ENCODE data around the gene CCDC90B.
"Not testable (repeated sequence)": the region's sequence is repeated elsewhere in the genome, so short reads cannot be mapped to it uniquely, and the experiment has no call there.

CCDC90B gene

DNA sequence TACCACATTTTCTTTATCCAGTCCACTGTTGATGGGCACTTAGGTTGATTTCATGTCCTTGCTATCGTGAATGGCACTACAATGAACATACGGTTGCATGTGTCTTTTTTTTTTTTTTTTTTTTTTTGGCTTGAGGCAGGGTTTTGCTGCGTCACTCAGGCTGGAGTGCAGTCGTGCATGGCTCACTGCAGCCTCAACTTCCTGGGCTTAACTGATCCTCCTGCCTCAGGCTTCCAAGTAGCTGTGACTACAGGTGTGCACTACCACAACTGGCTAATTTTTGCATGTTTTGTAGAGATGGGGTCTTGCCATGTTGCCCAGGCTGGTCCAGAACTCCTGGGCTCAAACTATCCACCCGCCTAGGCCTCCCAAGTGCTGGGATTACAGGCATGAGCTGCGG lies 1.5 kb upstream of the CCDC90B start:
- no peak for DNase-seq (ENCODE audit: low spot score)

DNA sequence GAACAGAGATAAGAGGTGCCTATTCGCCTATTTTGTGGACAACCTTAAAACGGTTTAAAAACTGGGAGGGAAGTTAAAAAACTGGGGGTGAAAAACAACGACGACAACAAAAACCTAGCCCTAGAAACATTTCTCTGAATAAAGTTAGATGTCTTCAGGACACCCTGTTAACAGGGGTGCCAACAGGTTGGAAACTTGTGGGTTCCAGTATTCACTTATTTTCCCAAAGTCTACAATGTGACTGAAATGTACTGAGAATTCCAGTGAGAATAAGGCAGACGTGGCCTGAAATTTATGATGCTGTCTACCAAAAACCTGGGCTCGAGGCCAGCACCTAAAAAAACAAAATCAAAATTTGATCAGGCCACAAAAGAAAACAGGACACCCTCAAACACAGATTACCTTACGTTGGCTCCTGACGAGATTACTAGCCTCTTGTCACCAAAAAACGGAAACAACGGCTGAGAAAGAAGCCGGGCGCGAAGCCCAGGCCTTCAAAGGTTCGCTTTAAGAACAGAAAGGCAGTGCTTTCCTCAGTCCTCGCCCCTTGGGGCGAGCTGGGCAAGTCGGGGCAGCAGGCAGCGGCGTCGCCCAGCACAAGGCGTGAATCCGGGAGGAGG lies 906 bp downstream of the CCDC90B start:
- no peak for DNase-seq (ENCODE audit: low spot score)

DNA sequence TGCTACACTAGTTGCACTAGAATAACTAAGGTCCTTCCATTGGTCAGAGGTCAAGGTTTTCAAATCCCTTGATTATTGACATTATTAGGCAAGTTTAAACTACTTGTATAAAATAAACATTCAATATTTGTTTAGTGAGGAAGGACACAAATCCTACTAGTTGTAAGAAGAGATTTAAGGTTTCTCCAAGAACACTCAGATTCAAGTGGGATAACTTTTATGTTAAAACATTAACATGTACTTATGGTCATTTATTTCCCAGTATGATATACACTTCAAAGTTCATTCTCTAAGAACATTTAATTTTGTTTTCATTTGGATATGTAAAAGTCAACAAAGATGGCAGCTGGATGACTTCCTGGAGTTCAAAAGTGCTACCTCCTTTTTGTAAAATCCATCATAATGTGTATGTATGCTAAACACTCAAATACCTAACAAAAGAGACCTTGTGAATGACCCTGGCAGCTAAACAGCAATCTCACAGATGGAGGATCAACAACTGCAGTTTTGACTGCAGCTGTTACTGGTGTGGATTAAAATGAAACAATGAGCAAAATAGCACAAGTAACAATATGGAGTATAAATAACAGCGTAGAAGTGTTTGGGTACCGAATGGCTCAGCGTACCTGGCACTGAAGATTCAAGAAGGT lies 1.5 kb downstream of the CCDC90B start:
- peak; percentile 12 for DNase-seq (ENCODE audit: low spot score)

DNA sequence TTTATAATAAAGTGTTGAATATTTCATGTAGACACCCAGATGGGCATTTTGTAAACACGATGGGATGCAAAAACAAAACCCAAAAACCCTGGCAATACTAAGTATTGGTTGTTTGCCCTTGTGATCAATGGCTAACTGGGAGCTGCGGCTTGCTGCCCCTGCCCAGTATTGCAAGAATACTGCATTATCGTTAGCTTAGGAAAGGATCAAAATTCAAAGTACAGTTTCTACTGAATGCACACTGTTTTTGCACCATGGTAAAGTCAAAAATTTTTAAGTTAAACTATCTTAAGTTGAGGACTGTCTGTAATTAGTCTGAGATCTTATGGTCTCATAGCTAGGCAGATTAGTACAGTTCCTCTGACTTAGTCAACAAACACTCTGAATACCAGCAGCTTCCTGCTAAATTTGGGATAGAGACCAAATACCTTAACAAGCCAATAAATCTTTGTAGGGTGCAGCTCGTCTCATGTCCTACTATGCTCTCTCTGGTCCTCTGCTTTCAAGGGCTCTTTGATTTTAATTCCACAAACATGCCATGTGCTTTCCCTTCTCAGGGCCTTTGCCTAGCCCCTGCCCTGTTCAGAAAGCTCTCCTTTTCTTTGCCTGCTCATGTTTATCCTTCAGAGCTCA lies 4.0 kb downstream of the CCDC90B start:
- DNase-seq (ENCODE audit: low spot score) = no peak

DNA sequence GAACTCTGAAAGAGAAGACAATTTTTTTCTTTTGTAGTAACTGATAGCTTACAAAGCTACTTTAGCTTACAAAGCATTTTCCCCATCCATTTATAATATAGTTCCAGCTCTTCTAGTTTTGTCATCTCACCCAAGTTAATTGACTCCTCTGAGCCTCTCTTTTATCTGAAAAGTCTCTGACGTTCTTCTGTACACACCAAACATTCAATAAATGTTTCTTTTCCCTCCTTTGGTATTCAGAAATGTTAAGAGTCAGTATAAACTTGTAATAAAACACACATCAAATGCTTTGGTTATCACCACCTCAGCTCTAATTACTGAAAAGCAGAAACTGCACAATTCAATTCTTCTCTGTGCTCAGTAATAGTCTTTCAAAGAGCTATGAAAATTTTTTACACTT lies 5.9 kb downstream of the CCDC90B start:
- DNase-seq (ENCODE audit: low spot score) = no peak

DNA sequence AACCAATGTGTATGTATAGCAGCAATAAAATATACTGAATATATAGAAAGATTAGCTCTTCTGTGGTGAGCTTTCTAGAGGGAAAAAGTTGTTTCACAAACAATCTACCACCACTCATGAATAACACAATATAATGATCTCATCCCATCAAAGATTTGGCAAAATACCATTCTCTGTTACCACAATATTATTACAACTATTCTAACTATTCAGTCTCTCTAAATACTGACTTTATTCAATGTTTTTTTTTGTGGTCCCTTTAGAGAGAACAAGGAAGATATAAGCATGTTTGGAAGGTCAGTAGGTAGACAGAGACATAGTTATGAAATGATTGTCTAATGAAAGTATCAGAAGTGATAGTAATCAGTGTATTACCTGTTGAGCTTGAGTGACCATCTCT lies 7.8 kb downstream of the CCDC90B start:
- no peak for DNase-seq (ENCODE audit: low spot score)

DNA sequence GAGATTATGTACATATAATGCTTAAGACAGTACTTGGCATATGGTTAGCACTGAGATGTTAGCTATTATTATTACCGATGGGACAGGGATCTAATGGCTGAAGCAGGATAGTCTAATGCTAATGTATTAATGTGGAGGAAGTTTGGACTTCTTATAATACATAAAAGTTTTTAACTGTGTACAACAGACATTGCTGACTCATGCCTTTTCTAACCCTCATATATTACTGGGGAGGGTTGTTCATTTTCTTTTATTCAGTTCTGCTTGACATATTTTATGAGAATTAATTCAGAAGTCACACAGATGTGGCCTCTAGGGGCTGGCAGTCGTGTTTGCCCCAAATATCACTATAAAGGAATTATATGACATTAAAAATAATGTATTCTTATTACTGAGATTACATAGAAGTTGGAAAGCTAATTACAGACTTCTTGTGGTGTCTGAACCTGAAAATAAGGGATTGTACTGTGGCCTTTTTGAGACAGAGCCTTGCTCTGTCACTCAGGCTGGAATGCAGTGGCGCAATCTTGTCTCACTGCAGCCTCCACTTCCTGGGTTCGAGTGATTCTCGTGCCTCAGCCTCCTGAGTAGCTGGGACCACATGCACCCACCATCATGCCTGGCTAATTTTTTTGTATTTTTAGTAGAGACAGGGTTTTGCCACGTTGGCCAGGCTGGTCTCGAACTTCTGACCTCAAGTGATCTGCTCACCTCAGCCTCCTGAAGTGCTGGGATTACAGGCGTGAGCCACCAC lies 10.1 kb downstream of the CCDC90B start:
- DNase-seq (ENCODE audit: low spot score) = no peak

DNA sequence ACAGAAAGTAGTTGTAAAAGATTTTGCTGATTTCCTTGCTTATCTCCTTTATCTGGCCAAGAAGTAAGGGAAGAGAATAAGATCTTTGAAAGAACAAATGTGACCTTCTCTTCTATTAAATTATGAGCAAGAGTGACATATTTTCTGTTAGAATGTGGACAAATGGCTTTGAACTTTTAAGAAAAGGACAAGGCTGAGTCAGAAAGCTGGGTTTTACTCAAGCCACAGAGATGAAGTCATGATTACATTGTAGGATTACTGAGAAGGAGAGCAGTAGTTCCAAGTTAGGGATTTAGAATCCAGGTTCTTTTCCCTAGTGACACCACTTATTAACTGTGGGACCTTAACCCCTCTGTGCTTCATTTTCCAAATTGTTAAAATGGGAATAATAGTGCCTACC lies 13.5 kb downstream of the CCDC90B start:
- peak; percentile 25 for DNase-seq (ENCODE audit: low spot score)

DNA sequence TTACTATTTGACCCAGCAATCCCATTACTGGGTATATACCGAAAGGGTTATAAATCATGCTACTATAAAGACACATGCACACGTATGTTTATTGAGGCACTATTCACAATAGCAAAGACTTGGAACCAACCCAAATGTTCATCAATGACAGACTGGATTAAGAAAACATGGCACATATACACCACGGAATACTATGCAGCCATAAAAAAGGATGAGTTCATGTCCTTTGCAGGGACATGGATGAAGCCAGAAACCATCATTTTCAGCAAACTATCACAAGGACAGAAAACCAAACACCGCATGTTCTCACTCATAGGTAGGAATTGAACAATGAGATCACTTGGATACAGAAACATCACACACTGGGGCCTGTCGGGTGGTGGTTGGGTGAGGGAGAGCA lies 14.4 kb downstream of the CCDC90B start:
- DNase-seq (ENCODE audit: low spot score) = not testable (repeated sequence)

DNA sequence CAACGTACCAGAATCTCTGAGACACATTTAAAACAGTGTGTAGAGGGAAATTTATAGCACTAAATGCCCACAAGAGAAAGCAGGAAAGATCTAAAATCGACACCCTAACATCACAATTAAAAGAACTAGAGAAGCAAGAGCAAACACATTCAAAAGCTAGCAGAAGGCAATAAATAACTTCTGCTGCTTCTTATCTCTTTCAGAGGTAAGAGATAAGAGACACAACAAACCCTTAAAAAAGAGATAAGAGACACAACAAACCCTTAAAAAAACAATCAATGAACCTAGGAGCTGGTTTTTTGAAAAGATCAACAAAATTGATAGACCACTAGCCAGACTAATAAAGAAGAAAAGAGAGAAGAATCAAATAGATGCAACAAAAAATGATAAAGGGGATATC lies 17.1 kb downstream of the CCDC90B start:
- not testable (repeated sequence) for DNase-seq (ENCODE audit: low spot score)

DNA sequence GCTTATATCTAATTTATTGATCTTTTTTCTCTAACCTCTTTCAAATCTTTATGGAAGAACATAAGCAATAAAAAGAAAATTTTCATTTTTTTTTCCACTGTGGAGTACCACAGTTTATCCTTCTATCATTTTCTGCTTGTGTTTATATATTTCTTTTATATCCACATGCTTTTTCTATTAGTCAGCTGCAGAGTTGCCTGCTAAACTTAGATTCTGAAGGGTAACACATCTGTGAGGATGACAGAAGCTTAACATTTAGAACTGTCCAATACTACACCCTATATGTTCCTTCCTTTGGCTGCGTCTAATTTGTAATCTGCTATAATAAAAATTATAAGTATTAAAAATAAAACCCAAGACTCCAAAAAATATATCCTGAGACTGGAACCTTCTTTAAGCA lies 20.8 kb downstream of the CCDC90B start:
- DNase-seq (ENCODE audit: low spot score) = no peak

DNA sequence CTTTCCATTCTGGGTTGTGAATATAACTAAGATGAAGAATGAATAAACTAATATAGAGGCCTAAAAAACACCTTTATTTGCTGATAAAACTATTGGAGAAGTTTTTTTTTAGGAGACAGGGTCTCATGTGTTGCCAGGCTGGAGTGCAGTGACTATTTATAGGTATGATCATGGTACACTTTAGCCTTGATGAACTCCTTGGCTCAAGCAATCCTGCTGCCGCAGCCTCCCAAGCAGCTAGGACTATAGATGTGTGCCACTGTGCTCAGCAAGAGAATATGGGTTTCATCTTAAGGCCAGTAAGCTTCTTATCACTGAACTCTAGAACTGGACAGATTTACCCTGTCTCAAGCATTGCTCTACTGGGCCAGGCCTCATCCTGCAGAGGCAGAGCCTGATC lies 26.6 kb downstream of the CCDC90B start:
- DNase-seq (ENCODE audit: low spot score) = no peak

DNA sequence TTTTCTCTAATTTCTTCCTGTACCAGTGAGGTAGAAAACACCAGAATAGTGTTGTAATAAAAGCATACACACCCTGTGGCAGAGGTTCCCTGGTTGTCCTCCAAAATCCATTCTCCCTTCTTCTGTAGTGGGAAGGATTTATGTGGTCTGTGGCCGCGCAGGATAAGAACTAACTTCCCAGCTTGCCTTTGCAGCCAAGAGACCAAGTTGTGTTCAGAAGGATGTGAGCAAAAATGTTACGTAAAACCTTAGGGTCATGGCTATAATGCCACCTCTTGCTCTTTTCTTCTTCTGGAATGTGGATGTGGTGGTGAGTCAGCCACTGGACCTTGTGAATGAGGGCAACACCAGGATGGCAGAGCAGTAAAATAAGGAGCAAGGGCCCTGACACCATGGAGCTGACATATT lies 28.4 kb downstream of the CCDC90B start:
- peak; percentile 45 for DNase-seq (ENCODE audit: low spot score)

DNA sequence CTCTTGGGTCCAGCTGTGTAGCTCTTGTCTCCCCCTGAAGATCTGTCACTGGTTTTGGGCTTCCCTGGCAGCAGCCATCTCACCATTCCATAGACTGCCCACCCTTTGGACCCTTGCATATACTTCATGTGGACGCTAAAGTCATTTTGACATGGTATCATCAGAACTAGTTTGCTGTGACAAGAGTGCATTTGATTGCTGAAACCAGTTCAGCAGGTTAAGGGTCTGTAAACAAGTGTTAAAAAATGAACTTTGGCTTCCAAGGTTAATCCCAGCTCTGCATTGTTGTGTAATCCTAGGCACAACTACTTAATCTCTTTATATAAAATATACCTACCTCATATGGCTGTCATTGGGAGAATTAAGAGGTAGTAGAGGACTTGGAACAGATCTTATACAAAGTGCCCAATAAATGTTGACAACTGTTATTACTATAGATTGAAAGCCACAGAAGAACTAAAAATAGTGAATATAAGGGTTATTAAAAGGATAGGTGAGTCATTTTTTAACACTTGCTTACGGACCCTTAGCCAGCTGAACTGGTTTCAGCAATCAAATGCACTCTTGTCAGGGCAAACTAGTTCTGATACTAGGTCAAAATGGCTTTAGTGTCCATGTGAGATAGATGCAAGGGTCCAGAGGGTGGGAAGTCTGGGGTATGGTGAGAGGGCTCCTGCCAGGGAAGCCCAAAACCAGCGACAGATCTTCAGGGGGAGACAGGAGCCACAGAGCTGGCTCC lies 29.4 kb downstream of the CCDC90B start:
- DNase-seq (ENCODE audit: low spot score) = no peak

DNA sequence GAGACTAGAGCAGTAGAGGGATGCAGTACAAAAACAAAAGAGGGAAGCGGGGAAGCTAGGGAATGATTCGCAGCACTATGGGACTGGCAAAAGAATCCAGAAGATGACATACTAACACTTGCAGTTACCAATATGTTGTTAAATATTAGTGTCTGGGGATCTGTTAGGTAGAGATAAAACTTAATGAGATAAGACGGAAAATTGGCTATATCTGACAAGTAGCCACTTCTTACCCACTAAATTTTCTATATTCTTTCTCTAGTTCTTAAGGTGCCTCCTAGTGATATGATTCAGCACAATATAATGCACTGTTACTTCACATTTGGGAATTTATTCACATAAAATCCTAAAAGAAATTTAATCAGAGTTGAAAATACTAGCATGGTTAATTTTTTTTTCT lies 30.8 kb downstream of the CCDC90B start:
- DNase-seq (ENCODE audit: low spot score) = no peak

DNA sequence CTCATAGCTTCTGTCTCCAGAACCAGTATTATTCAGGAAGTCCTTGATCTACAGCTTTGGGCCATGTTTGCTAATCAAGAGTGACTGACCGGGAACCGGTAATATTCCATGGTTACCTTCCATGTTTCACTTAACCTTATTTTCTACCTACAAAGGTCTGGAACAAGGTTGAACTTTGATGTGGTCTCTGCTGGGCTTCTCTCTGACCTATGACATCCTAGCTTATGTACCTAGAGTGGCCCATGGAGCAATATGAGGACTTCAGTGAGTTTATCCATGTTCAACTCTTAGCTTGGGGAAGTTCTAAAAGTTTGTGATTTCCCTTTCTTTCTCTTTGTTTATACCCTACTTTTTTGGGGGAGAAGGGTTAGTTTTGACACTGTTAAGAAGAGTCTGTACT lies 33.2 kb downstream of the CCDC90B start:
- DNase-seq (ENCODE audit: low spot score) = no peak

DNA sequence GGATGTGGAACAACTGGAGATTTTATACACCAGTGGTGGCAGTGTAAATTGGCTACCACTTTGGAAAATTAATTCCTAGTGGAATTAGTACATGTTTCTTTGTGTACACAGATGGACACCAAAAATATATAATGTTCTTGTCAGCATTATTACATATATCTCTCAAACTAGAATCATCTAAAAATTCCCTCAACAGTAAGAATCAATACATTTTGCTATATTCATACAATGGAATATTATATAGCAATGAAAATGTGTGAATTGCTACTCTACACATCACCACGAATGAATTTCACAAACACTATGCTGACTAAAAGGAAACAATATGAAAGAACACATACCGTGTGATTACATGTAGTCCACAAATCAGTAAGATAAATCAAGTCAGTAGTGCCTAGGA lies 33.9 kb downstream of the CCDC90B start:
- DNase-seq (ENCODE audit: low spot score) = no peak

DNA sequence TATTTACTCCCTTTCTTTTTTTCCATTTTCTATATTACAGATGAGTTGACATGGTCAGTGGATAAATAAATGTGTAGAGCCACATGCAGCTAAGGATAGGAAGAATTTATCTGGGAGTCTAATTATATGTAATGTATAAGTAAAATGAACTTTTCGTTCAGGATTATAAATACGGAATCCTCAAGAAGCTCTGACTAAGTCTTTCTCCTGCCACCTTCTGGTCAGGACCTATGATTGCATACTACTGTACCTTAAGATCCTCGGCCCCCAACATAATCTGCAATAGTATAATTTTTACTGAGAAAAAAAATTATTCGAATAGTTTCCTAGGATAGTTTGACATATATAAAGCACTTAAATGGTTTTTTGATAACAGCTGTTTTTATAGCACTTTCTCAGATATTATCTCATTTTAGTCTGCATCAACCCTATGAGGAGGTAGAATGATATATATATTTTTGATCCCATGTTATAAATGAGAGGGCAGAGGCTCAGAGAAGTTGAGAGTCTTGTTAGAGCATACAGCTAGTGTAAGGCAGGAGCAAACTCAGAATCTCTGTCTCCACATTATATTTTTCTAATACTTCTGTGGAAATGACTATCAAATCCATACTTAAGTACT lies 36.1 kb downstream of the CCDC90B start:
- peak; percentile 45 for DNase-seq (ENCODE audit: low spot score)

DNA sequence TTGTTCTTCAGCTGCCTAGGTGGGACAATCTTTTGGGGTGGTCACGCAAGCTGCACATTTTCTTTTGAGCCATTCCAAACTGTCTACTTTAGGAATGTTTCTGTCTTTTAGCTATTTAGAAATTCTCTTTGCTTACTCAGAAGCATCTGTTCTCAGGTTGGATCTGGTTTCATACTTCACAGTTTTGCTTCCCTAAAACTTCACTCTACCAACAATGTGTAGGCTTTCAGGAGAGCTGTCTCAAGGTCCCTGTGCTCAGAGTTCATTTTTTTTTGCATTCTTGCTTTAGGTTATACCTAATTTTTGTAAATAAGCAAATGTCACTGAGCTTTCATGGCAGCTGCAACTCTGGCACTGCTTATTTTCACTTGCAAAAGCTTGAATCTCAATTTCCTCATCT lies 36.7 kb downstream of the CCDC90B start:
- DNase-seq (ENCODE audit: low spot score) = no peak

DNA sequence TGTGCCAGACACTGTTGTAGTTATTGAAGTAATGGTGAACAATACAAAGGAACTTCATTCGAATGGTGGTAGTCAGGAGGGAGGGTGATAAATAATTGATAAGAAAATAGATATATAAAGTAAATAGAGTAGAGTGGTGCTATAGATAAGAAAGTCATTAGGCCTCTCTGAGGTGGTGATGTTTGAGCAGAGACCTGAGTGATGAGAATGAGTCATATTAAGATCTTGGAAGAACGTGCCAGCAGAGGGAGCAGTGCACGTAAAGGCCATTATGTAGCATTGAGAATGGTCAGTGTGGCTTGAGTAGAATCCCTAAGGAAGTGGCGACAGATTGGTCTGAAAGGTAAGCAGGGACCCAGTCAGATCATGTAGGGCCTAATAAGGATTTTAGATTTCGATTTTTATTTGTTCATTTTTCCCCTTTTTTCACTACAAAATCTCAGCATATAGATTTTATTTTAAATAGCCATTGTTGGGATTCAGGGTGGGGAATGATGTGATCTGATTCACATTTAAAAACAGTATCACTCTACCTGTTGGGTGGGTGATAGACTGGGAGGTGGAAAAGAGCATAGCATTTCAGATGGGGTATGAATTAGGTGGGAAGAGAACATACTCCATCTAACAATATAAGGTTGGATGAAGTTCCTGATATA lies 44.7 kb downstream of the CCDC90B start:
- peak; percentile 68 for DNase-seq (ENCODE audit: low spot score)

DNA sequence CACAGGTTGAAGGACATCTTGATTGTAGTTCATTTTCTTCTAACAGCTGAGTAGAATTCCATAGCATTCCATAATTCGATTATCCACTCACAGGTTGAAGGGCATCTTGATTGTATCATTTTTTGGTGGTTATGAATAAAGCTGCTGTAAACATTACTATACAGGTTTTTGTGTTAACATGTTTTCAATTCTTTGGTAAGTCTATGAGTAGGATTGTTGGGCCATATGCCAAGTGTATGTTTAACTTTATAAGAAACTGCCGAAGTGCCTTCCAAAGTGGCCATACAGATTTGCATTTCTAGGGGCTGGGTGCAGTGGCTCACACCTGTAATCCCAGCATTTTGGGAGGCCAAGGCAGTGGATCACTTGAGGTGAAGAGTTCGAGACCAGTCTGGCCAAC lies 48.1 kb downstream of the CCDC90B start:
- no peak for DNase-seq (ENCODE audit: low spot score)
